CD4-positive, alpha-beta T cell treated with Interleukin-6 for 4 hours (primary cell): ENCODE data around the gene SDC1.

Experiments
- DNase-seq: peaks from one replicate; pipeline ENCODE4 v3.0.0-alpha.2; 2020; ENCODE audit warnings: mixed read lengths

SDC1 gene

DNA sequence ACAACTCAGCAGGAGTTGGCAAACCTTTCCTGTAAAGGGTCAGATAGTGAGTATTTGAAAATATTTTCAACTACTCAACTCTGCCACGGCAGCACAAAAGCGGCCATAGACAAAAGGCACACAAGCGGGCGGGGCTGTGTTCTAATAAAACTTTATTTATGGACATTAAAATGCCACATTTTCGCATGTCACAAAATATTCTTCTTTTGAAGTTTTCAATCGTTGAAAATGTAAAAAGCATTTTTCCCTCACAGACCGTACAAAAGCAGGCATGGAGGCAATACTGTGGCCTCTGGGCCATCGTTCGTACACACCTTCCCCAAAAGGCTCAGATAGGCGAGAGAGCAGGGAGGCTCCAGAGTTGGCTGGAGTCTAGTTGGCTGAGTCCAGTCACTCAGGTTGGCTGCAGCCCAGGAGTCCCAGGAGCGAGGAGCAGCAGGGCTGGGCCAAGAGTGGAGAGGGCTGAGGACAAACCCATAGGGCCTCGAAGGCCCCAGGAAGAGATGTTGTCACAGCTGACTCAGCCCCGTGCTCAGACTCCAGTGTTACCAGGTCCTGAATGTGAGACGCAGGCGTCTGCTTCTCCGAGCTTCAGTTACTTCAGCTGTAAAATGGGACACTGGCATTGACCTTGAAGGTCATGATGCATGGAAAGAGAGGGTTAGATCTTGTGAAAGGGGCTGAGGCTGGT is 42.5 kb downstream of the SDC1 start:
- no peak for DNase-seq

- DNase-seq, result no peak
Measured at GRCh38 chr2:20181761-20182160, 43.2 kb downstream of the SDC1 start.

- DNase-seq, result no peak
Measured at GRCh38 chr2:20180676-20181648, 44.0 kb downstream of the SDC1 start.

GRCh38 chr2:20179755-20180594 is 45.0 kb downstream of the SDC1 start:
- no peak for DNase-seq

DNA sequence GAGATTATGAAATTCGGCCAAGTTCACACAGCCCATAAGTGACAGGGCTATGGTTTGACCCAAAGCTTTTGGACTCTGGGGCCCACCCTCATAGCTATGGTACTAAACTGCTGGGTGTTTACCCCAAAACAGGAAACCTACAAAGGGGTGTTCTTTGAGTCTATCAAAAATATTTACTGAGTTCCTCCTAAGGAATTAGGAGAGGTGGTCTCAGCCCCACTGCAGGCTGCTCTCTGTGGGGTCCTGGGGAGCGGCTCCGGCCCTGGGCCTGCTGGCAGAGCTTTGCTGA is 45.5 kb downstream of the SDC1 start:
- DNase-seq, result no peak

- no peak for DNase-seq
Measured at GRCh38 chr2:20178666-20179465, 46.1 kb downstream of the SDC1 start.

- no peak for DNase-seq
Measured at GRCh38 chr2:20178249-20178607, 46.7 kb downstream of the SDC1 start.

- no peak for DNase-seq
Measured at GRCh38 chr2:20177556-20178248, 47.2 kb downstream of the SDC1 start.

DNA sequence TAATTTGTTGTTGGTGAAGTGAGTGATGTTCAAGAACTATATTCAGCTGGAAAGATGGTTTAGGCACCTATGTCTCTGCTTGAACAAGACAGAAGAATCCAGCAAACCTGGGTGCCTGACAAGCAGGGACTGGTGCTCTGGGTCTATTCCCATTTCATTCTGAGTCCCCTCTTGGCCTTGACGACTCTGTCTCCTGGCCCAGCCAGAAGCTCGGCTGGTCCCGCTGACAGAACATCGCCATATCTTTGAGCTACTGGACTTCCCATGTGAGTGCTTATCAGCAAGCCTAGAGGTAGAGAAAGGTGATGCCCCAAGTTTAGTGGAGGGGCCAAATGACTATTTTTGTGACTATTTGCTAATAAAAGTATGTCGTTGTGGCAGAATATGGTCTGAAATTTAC is 48.2 kb downstream of the SDC1 start:
- DNase-seq, result no peak

DNA sequence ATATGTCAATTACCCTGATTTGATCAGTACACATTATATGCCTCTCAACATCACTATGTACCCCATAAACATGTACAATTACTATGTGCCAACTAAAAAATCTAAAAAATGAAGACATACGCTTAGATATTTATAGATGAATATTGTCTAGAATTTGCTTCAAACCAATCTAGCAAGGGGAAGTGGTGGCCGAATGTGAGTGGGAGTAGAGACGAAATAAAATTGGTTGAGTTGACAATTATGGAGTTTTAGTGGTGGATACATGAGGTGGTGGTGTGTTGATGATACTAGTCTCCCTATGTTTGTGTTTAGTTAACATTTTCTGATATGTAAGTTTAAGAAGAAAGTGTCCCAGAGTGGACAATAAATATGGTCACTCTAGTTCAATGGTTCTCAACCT is 49.0 kb downstream of the SDC1 start:
- DNase-seq, result no peak

DNA sequence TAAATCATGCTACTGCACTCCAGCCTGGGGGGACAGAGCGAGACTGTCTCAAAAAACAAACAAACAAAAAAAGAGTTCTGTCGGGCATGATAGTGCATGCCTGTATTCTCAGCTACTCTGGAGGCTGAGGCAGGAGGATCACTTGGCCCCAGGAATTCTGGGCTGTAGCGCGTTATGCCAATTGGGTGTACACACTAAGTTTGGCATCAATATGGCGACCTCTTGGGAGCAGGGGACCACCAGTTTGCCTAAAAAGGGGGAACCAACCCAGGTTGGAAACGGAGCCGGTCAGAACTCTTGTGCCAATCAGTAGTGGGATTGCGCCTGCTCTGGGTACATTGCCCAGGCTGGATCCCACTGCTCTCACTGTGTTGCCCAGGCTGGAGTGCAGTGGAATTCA is 49.7 kb downstream of the SDC1 start:
- DNase-seq, result no peak

- no peak for DNase-seq
Measured at GRCh38 chr2:20174410-20174809, 50.5 kb downstream of the SDC1 start.

DNA sequence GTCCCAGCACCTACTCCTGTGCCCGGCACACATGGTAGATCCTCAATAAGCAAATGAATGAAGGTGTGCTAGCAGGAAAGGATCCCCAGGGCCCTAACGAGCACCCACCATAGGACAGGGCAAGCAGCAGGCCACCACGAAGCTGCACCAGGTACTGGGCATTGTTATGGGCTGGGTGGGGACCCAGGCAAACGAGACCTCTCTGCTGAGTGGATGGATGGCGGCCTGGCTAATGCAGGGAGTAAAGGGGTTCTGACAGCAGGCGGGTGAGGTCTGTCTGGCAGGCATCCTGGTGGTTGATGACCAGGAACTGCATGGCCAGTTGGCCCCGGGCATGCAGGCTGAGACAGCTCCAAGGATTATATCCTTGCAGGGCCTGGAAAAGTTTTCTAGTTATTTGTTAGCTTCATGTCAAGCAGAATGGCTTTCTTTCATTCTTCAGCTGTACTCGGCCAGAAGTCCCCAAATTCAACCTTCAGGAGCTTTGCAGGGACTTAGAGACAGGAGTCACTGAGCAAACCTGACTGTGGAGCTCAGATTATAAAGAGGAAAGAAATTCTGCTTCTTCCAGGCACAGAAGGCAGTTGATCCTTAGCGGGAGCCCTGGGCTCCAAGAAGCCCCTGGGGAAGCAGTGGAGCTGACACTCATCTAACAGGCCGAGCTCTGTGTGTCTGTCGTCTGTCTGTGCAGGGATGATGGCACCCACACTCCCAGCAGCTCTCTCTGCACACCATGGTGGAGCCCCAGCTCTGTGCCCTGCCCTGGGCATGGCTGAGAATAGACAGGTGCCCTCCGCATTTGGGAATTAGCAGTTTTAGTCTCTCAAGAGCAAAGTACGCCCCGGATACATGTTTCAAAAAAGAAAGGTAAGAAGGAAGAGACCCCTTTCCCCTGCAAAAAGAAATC is 51.2 kb downstream of the SDC1 start:
- no peak for DNase-seq

DNA sequence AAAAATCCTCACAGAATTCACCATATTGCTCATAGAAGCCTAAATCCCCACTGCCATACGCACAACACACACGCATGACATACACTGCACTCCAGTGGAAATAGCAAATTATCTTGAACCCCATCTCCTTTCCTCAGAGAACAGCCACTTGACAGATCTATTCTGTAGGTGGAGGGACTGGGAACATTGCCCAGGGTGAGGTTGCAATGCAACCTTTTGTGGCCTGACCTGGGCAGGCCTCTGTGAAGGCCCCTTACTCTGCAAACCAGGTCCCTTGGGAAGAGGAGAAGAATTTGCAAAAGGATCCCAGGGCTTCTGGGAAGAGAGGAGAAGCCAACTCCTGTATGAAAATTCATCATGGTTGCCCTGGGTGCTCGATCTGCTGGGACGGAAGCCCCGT is 51.9 kb downstream of the SDC1 start:
- no peak for DNase-seq

DNA sequence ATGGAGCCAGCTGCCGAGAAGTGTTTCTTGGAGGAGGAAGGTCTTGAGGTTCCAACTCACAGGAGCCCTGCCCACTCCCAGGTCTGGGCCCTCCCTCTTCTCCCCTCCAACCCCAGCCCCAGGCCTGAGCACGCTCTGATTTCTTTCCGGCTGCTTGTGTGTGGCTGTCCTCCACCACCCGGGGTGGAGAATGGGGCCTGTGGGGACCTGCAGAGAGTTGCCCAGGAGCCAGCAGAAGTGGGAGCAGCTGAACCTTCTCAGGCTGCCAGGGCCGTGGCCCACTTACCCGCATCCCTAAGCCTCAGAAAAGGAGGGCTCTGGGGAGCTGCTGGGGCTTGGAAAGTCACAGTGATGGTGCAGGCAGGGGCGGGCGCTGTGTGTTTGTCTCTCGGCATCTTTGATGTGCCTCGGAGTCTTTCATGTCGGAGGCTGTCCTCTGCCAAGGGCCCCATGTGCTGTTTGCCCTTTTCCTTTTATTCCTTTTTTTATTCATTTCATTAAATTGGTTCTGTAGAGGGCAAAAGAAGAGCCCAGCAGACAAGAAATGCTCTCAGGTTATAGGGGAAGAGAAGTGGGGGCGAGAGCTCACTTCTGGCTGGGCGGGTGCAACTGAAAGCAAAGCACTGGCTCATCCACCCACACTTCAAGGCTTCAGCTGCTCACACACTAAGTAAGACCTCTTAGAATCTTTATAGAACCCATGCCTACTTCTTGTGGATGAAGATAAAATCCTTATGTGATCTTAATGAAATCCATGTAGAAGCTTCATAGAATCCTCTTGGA is 52.5 kb downstream of the SDC1 start:
- no peak for DNase-seq

GRCh38 chr2:20171445-20171977 is 53.4 kb downstream of the SDC1 start:
- no peak for DNase-seq

GRCh38 chr2:20170704-20171250 is 54.2 kb downstream of the SDC1 start:
- no peak for DNase-seq

GRCh38 chr2:20169796-20170703 is 54.9 kb downstream of the SDC1 start:
- no peak for DNase-seq
